Muscle of back (tissue), 11 donors: ENCODE data around the gene RETREG1. TPM values are rescaled to one million over a fixed set of nuclear protein-coding genes. Genes with fewer than 3 reads are reported as not detected.
"Not testable (repeated sequence)": the region's sequence is repeated elsewhere in the genome, so short reads cannot be mapped to it uniquely, and the experiment has no call there.

Experiments
- DNase-seq, 3 donors: peaks; one replicate each; pipeline versions ENCODE4 v3.0.0 to v3.0.0-alpha.2; 2013
- polyA plus RNA-seq, 10 donors: library from polyadenylated mRNA; unstranded; fragments of 120-200 nt; gene quantifications; one replicate each; pipeline ENCODE4 v1.2.1, GENCODE V29; 2013; ENCODE audit not compliant: insufficient read length in 10 of 10

Gene RETREG1
- polyA plus RNA-seq, 10 donors: 45.1 to 103 (median 71.8) TPM

DNA sequence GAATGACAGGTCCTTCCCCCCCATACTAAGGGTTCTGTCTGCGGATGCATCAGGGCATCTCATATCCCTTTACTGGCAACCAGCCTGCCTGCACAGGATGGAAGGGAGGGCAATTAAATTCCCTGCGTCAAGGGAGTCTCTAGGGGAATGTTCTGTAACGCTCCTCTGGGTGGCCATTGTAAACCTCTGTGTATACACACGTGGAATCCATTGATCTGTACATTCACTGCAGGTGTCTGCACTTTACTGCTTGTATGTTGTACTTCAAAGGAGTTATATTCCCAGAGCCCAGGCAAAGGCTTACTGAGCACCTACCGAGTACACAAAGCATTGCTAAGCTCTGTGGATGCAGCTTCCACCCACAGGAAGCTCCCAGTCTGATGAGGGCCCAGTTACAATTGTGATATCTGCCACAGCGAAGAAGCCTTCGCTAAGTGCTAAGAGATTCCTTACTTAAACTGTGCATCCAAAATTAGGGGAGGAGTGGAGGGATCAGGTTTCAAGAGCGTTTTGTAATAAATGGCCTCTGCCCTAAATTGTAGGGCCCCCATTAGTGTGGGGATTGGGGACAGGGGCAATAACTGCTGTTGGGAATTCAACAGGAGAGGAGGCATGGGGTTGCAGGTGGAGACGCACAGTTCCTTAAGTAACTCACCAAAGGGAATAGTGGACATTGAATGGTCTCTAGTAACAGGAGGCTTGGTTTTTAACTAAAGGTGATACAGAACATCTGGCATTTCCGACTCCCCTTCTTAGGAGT, 1.5 kb upstream of the RETREG1 start:
- no peak for DNase-seq

DNA sequence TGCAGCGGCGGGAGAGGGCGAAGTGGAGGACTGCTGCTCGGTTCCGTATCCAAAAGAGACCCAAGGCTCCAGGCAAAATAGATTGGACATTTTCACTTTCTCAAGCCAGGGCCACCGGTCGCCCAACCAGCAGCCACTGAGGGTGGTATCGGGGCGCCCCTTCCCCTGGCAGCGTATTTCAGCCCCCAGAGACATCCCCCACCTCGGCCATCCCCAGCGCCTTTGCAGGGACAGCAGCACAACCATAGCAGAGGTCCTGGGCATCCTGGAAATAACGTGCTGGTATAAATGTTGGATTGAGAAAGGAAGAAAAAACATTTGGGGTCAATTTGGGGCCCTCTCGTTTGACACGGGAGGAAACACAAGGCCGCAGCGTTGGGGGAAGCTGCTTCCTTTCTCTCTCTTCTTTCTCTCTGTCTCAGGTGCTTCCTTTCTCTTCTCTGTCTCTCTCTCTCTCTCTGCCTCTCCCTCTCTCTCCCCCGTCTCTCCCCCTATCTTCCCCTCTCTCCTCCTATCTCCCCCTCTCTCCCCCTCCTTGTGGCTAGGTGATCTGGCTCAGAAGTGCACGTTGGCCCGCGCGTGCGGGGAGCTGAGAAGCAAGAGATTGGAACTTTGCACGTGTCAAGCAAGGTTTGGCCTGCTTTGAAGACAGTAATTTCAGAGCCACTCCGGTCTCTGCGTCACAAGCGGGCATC, 624 bp upstream of the RETREG1 start:
- no peak for DNase-seq

DNA sequence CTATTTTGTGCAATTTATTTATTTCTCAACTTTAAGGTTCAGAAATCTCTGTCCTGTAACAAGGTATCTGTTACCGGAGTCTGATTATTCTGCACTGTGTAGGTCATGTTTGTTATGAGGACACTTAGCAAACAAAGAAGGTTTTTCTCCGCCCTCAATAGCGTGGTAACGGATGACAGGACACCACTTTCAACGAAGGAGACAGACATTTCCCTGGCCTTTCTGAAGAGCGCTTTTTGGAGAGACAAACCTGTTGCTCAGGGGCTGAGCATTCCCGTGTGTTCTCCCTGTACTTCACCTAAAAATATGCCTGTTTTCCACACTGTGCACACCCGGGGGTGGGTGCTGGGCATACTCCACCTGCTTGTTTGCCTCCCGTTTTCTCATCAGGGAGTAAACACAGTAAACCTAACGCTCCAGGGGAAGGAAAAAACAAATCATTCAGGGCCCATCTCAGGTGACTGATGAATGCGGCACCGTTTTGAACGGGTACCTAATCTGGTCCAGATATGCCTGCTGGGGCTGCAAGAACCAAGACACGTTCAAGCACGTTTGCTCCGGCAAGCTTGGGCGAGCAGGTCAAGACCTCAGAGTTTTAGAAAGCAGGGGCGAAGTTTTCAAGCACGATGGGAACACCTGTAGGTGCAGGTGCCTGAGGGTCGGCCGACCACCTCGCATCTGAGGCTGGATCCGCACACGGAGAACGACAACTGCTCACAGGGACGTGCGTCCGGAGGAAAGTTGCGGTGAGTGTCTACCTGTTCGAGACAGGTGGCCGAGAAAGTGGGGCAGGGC, 859 bp downstream of the RETREG1 start:
- DNase-seq: no peak

DNA sequence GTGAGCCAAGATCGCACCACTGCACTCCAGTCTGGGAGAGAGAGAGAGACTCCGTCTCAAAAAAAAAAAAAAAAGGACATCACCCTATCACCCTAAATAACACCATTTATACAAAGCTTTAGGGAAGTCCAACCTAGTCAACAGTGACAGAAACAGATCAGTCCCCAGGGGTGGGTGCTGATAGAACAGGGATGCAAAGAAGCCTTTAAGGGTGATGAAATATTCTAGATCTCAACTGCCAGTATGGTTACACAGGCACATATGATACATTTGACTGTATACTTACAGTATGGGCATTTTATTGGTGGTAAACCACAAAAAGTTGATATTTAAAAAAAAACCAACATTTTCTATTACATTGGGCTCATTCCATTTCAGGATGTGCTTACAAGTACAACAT, 4.8 kb downstream of the RETREG1 start:
- DNase-seq: no peak

DNA sequence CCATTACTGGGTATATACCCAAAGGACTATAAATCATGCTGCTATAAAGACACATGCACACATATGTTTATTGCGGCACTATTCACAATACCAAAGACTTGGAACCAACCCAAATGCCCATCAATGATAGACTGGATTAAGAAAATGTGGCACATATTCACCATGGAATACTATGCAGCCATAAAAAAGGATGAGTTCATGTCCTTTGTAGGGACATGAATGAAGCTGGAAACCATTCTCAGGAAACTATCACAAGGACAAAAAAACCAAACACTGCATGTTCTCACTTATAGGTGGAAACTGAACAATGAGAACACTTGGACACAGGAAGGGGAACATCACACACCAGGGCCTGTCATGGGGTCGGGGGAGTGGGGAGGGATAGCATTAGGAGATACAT, 5.9 kb downstream of the RETREG1 start:
- not testable (repeated sequence) for DNase-seq

DNA sequence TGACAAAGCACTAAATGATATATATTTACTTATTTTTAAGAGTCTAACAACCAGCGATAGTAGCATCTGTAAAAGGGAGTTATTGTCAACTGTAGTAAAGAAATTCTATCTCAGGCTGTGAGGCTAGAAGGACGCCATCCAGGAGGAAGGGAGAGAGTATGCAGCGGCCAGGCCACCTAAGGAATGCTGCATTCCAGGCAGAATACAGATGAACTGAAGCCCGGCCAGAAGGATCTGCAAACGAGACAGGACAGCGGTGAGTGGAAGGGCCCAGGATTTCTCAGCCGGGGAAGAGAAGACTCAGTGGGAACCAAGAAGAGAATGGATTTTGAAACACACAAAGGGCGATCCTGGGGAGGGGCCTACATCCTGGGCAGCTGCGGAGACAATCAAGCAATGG, 7.4 kb downstream of the RETREG1 start:
- no peak for DNase-seq

DNA sequence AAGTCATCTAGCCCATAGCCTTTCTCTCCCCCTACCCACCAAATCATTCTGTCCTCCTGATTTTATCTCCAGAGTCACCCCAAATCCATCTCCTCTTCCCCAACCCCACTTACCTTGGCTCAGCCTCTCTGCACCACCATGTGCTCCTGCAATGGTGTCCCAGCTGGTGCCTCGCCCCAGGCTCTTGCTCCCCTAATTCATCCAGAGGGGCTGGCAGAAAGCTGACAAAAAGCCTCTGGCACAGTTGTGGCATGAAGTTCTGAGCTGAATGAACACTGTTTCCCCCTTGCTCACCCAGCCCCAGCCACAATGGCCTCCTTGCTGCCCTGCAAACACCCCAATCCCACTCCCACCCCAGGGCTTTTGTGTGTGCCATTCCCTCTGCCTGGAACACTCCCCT, 10.2 kb downstream of the RETREG1 start:
- DNase-seq: no peak

DNA sequence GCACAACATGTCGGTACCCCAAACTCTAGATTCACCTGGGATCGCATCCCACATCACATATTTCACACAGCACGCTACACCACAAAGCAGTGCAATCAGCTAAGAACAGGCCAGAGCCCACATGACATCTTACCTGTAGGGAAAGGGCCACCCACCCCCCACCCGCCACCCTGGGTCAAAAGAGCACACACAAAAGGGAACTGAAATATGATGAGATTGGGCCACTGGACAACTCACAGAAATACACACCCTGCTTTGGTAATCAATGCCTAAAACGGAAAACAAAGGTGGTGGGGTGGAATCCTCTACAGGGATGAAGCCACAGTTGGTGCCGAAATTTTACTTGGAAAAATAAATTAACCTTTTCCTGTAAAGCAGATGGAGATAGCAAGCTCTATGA, 13.1 kb downstream of the RETREG1 start:
- no peak for DNase-seq

DNA sequence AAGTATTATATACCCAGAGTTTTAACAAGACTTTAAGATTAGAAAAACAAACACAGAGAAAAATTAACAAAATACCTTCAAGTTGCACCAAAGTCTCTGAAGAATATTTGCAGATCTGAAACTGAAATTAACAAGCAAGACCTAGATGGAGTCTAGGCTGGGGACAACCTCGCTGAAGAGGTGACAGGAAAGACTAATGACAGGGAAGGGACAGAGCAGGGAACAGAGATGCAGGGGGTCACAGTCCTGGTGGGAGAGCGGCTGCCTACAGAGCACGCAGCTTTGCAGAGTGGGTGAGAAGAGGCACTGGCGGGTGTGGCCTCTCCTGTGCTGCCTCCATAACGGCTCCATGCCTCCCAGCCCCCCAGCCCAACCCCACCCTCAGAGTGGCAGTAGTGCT, 13.5 kb downstream of the RETREG1 start:
- DNase-seq: no peak

DNA sequence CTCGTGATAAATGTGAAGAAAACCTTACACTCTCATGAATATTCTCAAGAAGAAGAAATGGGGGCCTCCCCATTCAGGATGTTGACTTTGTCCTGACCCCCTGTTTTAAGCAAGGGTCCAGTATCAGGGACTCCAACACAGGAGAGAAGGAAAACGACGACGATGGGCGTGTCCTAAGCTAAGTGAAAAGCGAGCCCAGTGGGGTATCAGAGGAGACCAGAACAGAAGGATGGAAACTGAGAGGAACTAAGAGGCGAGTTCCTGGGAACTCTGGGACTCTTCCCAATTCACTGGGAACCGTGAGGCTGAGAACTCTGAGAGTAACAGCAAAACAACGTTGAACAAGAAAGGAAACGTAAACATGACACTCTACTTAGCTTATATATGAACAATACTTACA, 14.6 kb downstream of the RETREG1 start:
- DNase-seq: no peak

DNA sequence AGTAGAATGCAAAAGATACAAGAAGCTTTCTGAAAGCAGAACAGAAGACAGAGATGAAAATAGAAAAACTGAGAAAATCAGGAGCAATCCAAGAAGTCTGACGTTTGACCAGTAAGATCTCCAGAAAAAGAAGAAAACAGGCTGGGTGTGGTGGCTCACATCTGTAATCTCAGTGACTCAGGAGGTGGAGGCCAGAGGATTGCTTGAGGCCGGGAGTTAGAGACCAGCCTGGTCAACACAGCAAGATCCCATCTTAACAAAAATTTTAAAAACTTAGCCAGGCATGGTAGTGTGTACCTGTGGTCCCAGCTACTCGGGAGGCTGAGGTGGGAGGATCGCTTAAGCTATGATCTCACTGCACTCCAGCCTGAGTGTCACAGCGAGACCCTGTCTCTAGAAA, 15.9 kb downstream of the RETREG1 start:
- DNase-seq: no peak

DNA sequence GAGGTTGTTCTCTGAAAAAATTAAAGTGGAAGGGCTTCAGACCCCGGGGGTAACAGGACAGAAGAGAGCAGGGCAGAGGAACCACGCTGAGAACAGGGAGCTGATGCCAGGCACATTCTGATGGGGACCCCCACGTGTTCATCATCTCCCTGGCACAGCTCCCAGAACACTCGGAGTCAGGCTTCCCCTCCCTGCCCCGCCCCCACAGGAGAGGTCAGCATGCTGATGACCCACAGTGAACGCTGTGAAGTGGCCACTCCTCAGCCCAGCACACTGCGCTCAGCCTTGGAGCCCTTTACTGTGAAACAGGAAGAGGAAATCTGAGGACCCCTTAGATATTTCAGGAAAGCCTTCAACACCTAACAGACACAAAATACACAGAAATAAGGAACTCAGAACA, 16.4 kb downstream of the RETREG1 start:
- peak; percentile 6 to 27 (median 23) for DNase-seq

DNA sequence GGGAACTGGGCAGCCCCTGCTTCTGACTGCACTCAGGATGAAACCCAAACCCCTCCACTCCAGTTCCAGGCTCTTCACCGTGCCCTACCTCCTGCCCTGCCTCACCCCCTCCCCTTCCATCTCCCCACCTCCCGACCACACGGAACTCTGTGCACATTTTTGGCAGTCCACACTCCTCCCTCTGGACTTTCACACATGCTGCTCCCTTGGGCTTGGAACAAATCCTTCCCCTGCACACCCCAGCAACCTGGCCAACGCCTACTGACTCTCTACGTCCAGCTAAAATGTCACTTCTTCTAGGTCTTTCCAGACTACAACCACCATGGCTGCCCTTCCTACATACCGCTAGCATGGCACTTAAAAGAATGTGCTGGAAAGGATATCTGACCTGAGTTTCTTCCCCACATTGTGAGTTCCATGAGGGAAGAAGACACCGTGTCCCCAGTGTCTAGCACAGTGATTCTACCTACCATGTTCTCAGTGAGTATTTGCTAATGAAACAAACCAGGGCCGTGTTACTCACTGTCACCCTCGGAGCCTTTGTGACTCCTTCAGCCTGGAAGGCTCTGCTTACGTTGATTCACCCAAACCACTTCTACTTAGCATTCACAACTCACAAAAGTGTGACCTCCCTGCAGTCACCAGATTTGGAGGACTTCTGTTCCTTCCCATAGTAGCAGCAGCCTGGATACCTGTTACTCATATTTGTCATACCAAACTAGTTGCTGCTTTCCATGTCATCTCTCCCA, 18.7 kb downstream of the RETREG1 start:
- DNase-seq: no peak

DNA sequence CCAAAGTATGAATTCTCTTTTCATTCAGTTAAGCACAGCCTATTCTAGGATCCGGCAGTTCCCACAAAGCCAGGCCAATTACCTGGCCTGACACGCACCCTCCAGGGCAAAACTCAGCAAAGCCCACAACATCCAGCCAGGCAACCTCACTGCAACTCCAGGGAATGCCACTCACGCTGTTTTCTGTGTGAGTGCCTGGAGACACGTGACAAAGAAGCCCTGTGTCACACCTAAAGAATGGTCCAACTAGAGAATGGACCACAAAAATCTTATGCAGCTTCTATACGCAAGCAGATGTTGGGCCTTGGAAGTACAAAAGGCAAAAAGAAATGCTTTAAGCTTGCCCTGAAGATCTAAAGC, 20.2 kb downstream of the RETREG1 start:
- no peak for DNase-seq

DNA sequence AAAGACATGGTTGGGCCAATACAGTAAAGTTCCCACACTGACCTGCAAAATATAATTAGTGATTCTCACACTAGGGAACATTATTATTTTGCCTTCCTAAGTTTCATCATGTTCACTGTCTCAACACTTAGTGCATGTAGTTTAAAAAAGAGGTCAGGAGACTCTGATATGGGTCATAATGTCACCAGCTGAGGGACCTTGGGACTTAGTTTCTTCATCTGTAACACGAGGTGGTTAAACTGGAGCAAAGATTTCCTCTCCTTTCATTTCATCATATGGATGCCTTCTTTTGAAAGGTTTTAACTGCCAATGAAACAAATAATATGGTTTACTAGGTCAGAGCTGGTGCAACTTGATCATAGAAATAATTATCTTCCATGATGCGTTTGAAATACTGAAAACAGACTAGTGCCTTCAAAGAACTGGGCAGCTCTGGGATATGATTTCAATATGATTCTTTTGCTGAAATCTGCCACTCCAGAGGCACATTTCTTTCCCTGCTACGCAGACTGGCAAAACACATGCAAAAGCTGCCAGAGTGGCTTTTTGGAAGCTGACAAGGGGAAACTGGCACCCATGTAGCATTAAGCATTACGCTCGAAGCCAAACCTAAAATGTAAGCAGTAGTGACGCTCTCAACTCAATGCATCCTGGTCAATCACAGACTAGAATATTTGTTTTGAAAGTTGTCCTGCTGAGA, 20.8 kb downstream of the RETREG1 start:
- DNase-seq: no peak

DNA sequence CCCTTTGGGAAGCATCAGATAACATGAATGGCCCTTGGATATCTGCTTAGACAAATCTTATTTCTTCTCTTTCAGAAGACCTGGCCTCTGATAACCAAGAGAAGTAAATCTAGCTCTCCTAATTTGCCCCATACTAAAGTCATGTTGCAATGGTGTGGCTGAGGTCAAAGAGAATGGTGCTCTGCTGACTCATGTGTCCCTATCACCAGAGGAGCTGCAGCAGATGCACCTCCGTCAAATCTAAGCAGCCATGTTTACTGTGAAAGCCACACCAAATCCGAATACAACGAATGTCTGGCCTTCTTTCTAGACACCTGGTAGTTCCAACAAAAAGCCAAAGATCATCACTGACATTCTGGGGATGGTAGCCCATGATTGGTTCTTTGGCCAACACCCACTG, 23.2 kb downstream of the RETREG1 start:
- DNase-seq: no peak

DNA sequence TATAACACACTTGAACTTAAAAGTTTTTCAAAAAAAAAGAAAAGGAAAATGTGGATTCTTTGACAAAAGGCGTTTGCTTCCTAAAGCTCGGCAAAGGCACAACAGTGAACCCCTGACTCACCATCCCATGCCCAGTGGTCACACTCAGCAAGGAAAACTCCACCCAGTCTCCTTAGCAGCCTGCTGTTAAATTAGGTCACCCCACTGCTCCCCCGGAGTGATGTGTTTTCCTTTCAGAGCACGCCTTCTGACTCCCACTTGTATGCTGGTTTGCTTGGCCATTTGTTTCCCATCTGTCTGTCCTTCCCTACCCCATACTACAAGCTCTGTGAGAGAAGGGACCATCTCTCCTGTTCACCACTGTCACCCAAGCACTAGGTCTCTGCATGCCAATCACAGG, 23.8 kb downstream of the RETREG1 start:
- DNase-seq: no peak

DNA sequence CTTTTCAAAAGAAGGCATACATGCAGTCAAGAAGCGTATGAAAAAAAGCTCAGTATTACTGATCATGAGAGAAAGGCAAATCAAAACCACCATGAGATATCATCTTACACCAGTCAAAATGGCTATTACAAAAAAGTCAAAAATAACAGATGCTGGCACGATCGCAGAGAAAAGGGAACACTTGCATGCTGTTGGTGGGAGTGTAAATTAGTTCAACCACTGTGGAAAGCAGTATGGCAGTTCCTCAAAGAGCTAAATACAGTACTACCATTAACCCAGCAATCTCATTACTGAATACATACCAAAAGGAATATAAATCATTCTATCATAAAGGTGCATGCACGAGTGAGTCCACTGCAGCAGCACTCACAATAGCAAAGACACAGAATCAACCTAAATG, 24.5 kb downstream of the RETREG1 start:
- DNase-seq: no peak

DNA sequence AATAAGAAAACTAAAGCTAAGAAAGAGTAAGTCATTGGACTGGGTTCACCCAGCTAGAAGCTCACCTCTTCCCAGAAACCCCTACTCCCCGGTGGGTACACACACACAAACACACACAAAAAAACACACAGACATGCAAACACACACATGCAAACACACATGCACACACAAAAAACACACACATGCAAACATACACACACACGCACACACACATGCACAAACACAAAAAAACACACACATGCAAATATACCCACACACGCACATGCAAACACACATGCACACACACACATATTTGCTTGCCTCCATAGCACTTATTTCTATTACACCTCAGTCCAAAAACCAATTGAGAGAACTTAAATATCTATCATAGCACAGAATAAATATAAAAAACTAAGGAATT, 26.1 kb downstream of the RETREG1 start:
- no peak for DNase-seq

DNA sequence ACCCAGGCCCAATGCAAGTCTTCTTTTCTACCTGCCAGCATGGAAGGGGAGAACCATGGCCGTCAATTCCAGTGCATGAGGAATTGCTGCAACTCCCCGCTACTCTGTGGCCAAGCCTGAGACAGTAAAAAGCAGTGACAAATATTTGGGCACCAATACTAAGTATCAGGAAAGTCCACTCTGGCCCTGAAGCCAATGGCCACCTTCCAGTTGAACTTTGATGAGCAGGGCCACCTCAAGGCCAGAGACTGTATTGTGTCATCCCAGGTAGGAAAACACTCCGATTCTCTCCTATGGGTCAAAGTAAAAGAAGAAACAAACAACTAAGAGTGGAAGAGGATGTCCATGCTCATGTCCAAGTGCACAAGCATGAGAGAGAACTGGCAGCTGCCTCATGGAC, 27.1 kb downstream of the RETREG1 start:
- DNase-seq: no peak

DNA sequence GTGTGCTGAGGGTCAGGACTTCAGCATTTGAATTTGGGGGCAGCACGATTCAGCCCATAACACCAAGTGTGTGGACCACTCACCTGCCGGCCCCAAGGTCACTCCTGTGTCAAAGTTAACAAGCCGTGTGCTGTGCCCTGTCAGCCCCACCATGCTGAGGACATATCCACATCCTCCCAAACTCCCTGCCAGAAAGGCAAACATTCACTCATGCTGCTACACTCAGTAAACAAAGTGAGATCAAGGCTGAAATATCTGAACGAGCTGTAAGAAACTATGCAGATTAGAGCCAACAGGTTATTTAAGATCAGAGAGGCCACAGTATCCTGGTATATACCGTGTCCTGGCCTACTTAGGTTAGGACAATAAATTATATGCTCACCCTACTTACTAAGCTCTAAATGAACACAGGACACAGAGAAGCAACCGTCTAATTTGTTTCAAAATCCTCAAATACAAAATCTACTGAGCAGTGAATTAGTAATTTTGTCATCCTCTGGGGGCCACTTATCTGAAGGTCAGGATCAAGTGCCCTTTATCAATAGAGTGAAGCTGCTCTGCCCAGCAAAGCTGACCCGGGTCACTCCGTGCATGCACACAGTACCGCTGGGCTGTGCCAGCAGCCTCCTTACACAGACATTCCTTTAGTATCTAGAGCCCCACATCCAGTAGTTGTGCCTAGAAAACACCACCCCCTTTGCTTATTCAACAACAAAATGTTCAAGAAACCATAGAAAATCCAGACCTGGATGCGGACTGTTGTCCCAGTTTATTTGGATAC, 28.2 kb downstream of the RETREG1 start:
- no peak for DNase-seq
